ENCODE measurements around the gene PPP1CA. TPM values are rescaled to one million over a fixed set of nuclear protein-coding genes. Genes with fewer than 3 reads are reported as not detected.

The PPP1CA gene
- total RNA-seq, 1 donor from 2014 or later: 103 TPM

- Mint-ChIP-seq H3K9me3 (no peaks in the 10 kb centered on the region), H3K4me1 (peaks cover 22% of the 10 kb centered on the region), H3K36me3 (no peaks in the 10 kb centered on the region), H3K27ac (peak overlapping the region; percentile 53), H3K4me3 (peak overlapping the region; percentile 63), H3K27me3 (ENCODE audit: low read depth) (peaks cover 12% of the 10 kb centered on the region)
- no peak for DNase-seq (ENCODE audit: low spot score in 2 of 2, unreplicated experiment in 2 of 2)
- no peak for TF ChIP-seq CTCF (IDR thresholded peaks at IDR 0.05; ENCODE audit: unreplicated experiment)
These were observed 18.5 kb upstream of the PPP1CA start for GRCh38 chr11:67420147-67420645.

GRCh38 chr11:67419325-67420049 is 17.8 kb upstream of the PPP1CA start:
- H3K4me3 Mint-ChIP-seq: peak overlapping the region; percentile 63
- no peaks in the 10 kb centered on the region for H3K9me3 Mint-ChIP-seq
- H3K4me1 Mint-ChIP-seq: peaks cover 23% of the 10 kb centered on the region
- H3K27ac Mint-ChIP-seq: no peak overlapping the region
- TF ChIP-seq CTCF (IDR thresholded peaks at IDR 0.05; ENCODE audit: unreplicated experiment): no peak
- peaks cover 17% of the 10 kb centered on the region for H3K27me3 Mint-ChIP-seq (ENCODE audit: low read depth)
- DNase-seq (ENCODE audit: low spot score in 2 of 2, unreplicated experiment in 2 of 2): no peak
- H3K36me3 Mint-ChIP-seq: no peaks in the 10 kb centered on the region

GRCh38 chr11:67418476-67419281 is 17.0 kb upstream of the PPP1CA start:
- H3K4me1 Mint-ChIP-seq: peaks cover 23% of the 10 kb centered on the region
- no peak overlapping the region for H3K27ac Mint-ChIP-seq
- H3K36me3 Mint-ChIP-seq: no peaks in the 10 kb centered on the region
- H3K27me3 Mint-ChIP-seq (ENCODE audit: low read depth): peaks cover 20% of the 10 kb centered on the region
- TF ChIP-seq CTCF (IDR thresholded peaks at IDR 0.05; ENCODE audit: unreplicated experiment): no peak
- H3K9me3 Mint-ChIP-seq: no peaks in the 10 kb centered on the region
- no peak overlapping the region for H3K4me3 Mint-ChIP-seq
- DNase-seq (ENCODE audit: low spot score in 2 of 2, unreplicated experiment in 2 of 2): no peak

- TF ChIP-seq CTCF (IDR thresholded peaks at IDR 0.05; ENCODE audit: unreplicated experiment): no peak
- no peak for DNase-seq (ENCODE audit: low spot score in 2 of 2, unreplicated experiment in 2 of 2)
- no peak overlapping the region for H3K4me3 Mint-ChIP-seq
- peaks cover 27% of the 10 kb centered on the region for H3K4me1 Mint-ChIP-seq
- H3K36me3 Mint-ChIP-seq: no peaks in the 10 kb centered on the region
- no peak overlapping the region for H3K27ac Mint-ChIP-seq
- no peaks in the 10 kb centered on the region for H3K9me3 Mint-ChIP-seq
- H3K27me3 Mint-ChIP-seq (ENCODE audit: low read depth): peaks cover 30% of the 10 kb centered on the region
These were observed 15.8 kb upstream of the PPP1CA start for GRCh38 chr11:67417425-67417824.

- peak overlapping the region; percentile 62 for H3K4me3 Mint-ChIP-seq
- H3K36me3 Mint-ChIP-seq: no peaks in the 10 kb centered on the region
- no peak for TF ChIP-seq CTCF (IDR thresholded peaks at IDR 0.05; ENCODE audit: unreplicated experiment)
- H3K4me1 Mint-ChIP-seq: peaks cover 27% of the 10 kb centered on the region
- H3K27ac Mint-ChIP-seq: peak overlapping the region; percentile 83
- DNase-seq (ENCODE audit: low spot score in 2 of 2, unreplicated experiment in 2 of 2): no peak
- peaks cover 38% of the 10 kb centered on the region for H3K27me3 Mint-ChIP-seq (ENCODE audit: low read depth)
- no peaks in the 10 kb centered on the region for H3K9me3 Mint-ChIP-seq
These were observed 15.0 kb upstream of the PPP1CA start for GRCh38 chr11:67416416-67417335.

Measured in mesothelial cell of epicardium (in vitro differentiated cells).